Putamen (tissue), 1 donor: Measurements from ENCODE around the gene OSBPL2.

ENCODE experiments used
- DNase-seq: peaks from one replicate; pipeline ENCODE4 v3.0.0-alpha.2; 2016; ENCODE audit warnings: low spot score

The OSBPL2 gene

GRCh38 chr20:62258499-62259293 is 20.4 kb downstream of the OSBPL2 start:
- no peak for DNase-seq

GRCh38 chr20:62259294-62259565 is 20.9 kb downstream of the OSBPL2 start:
- DNase-seq: no peak

GRCh38 chr20:62262064-62262463 is 23.7 kb downstream of the OSBPL2 start:
- no peak for DNase-seq

DNA sequence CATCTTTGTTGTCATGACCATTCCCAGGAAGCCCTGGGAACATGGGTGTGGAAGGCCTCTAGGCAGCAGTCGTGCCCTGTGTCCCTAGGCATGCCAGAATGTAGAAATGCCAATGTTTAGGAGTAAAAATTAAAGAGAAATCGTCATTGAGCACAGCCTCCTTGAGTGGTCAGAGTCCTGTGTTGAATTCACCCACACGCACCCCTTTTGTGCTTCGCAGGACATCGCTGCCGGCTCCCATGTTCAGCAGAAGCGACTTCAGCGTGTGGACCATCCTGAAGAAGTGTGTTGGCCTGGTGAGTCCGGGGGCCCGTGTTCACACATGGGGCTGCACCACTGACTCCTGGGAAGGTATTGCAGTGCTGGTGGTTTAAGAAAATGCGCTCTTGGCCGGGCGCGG is 25.1 kb downstream of the OSBPL2 start:
- no peak for DNase-seq

GRCh38 chr20:62265365-62265764 is 27.0 kb downstream of the OSBPL2 start:
- no peak for DNase-seq

DNA sequence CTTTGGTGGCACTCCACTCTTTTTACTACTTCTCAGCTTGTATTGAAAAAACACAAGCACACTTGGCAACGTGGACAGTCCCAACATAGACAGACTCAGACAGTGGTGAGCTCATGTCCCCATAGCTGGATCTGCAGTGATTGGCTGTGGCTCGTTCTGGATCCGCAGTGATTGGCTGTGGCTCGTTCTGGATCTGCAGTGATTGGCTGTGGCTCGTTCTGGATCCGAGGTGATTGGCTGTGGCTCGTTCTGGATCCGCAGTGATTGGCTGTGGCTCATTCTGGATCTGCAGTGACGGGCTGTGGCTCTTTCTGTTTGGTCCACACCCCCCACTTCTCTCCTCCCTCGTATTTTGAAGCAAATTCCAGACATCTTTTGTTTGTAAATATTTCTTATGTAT is 28.0 kb downstream of the OSBPL2 start:
- DNase-seq: no peak

- no peak for DNase-seq
Observed at GRCh38 chr20:62266851-62267250, 28.5 kb downstream of the OSBPL2 start.

GRCh38 chr20:62267543-62267942 is 29.2 kb downstream of the OSBPL2 start:
- DNase-seq: peak; percentile 59

DNA sequence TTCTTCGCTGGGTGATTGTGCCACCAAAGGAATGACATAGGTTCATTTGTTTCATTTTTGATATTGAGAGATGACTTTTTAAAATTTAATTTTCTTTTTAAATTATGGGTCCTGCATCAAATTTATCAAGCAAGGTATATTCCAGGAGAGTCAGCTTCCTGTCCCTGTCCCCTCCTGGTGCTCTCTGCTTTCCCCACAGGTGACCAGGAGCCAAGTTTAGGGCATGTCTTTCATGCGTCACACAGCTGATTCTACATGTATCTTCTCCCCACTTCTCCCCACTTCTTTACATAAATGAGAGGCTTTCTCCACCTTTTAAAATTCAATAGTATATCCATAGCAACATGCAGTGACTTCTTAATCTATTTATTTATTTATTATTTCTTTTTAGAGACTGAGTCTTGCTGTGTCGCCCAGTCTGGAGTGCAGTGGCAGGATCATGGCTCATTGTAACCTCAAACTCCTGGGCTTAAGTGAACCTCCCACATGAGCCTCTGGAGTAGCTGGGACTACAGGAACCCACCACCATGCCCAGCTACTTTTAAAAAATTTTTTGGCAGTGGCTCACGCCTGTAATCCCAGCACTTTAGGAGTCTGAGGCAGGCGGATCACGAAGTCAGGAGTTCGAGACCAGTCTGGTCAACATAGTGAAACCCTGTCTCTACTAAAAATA is 30.0 kb downstream of the OSBPL2 start:
- no peak for DNase-seq

DNA sequence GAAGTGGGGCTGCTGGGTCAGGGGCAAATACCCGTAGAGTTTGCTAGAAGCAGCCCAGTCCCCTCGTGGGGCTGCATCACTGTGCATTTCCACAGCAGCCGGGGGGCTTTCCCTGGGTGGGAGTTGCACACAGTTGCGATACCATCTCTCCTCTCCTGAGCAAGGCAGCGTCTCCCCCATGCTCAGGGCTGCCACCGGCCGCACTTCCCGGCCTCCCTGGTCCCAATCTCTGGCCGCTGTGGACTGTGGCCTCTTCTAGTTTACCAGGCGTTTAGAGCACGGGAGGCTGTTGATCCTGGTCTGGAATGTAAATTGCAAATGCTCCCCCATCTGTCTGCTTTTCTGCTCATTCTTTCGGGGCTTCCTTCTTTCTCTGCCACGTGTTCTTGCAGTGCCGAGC is 31.1 kb downstream of the OSBPL2 start:
- no peak for DNase-seq

DNA sequence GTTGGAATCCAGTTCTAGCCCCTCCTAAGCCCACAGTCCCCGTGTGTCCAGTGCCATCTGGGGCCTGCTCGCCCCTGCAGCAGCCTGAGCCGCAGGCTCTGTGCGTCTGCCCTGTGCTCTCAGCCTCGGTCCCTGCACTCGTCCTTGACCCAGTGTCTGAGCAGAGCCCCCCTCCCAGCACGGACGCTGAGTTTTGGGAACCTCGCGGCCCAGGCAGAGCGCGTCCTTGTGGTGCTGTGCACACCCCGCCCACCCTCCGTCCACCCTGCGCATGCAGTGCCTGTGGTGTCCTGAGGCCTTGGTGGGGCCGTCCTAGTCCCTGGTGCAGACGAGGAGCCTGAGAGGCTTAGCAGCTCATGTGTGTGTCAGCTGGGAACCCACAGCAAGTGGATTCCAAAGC is 31.6 kb downstream of the OSBPL2 start:
- DNase-seq: no peak

DNA sequence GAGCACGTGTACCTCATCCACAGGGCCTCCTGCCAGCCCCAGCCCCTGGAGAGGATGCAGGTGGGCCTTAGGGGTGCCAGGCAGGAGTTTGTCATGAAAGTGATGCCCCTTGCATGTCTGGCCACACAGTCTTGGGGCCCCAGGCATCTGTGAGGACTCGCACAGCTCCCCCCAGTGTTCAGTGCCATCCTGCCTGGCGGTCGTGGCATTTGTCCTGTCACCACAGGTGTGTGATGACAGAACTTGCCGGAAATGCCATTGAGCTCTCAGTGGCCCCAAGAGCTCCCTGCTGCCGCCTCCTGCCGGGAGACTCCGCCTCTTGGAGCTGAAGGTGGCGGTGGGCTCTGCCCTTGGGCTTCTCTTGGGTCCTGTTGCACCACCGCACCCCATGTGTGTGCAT is 33.9 kb downstream of the OSBPL2 start:
- no peak for DNase-seq

- DNase-seq: peak; percentile 27
Observed at GRCh38 chr20:62273416-62273815, 35.1 kb downstream of the OSBPL2 start.

- peak; percentile 76 for DNase-seq
Observed at GRCh38 chr20:62274332-62274950, 36.1 kb downstream of the OSBPL2 start.

GRCh38 chr20:62275219-62275618 is 36.9 kb downstream of the OSBPL2 start:
- no peak for DNase-seq

- DNase-seq: no peak
Observed at GRCh38 chr20:62276439-62276838, 38.1 kb downstream of the OSBPL2 start.

DNA sequence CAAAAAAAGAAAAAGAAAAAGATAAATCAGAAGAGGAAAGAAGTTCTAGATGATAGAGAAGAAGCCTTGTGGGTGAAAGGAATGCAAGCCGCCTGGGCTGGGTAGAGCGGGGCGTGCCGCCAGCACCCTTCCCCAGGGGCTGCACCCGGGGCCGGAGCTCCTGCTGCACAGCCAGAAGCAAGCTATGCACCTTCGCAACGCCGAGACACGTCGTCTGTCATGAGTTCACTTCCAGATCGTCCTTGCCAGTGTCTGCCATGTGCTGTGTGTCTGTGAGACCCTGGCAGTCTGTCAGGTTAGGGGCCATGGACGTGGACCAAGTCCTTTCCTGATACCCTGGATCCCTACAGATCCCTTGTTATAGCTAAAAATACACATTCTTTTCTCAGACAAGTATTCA is 38.9 kb downstream of the OSBPL2 start:
- DNase-seq: no peak

DNA sequence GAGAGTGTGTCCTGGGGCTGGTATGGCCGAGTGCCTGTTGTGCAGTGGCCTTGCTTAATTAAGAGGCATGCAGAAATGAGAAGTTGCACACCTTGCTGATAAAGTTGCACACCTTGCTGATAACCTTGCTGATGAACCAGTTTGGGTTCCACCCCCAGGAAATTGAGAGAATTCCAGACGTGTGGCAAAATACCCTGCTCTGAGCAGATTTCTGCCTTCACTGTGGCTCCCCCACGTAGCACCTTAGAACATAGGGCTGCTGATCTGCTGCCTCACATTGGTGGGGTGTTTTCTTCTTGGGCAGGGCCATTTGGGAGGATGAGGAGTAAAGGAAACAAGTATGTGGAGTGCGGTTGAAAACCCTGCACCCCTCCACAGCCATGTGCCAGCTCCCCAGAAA is 42.0 kb downstream of the OSBPL2 start:
- no peak for DNase-seq

- DNase-seq: no peak
Observed at GRCh38 chr20:62281161-62281933, 43.0 kb downstream of the OSBPL2 start.

GRCh38 chr20:62282103-62282502 is 43.8 kb downstream of the OSBPL2 start:
- no peak for DNase-seq

GRCh38 chr20:62282877-62283503 is 44.7 kb downstream of the OSBPL2 start:
- DNase-seq: no peak

GRCh38 chr20:62284448-62284847 is 46.1 kb downstream of the OSBPL2 start:
- DNase-seq: no peak
